GM13976 (cell line): ENCODE results near the gene CCL3.

ENCODE experiments used
- DNase-seq: peaks from one replicate; pipeline ENCODE4 v3.0.0; 2012; ENCODE audit warnings: low spot score
- in situ Hi-C: fragments of 300-500 bp; cut with MboI; formaldehyde crosslinking; loops from one replicate; pipeline ENCODE4 v1.12.0; 2022; ENCODE audit warnings: low sequenced_read_pairs, mixed read lengths, inconsistent platforms; ENCODE audit not compliant: unreplicated experiment
- TF ChIP-seq, protein P1 (sequence below): IDR thresholded peaks from 2 replicates; pipeline ENCODE4 v1.5.1; 2012; ENCODE audit warnings: borderline replicate concordance, mild to moderate bottlenecking; ENCODE audit not compliant: insufficient read depth; ENCODE audit errors: extremely low read depth, missing control alignments, control extremely low read depth

The CCL3 gene

GRCh38 chr17:36131931-36132330 lies 42.0 kb upstream of the CCL3 start:
- in situ Hi-C loops, result no loop called here
- DNase-seq, result no peak
- TF ChIP-seq, protein P1, sequence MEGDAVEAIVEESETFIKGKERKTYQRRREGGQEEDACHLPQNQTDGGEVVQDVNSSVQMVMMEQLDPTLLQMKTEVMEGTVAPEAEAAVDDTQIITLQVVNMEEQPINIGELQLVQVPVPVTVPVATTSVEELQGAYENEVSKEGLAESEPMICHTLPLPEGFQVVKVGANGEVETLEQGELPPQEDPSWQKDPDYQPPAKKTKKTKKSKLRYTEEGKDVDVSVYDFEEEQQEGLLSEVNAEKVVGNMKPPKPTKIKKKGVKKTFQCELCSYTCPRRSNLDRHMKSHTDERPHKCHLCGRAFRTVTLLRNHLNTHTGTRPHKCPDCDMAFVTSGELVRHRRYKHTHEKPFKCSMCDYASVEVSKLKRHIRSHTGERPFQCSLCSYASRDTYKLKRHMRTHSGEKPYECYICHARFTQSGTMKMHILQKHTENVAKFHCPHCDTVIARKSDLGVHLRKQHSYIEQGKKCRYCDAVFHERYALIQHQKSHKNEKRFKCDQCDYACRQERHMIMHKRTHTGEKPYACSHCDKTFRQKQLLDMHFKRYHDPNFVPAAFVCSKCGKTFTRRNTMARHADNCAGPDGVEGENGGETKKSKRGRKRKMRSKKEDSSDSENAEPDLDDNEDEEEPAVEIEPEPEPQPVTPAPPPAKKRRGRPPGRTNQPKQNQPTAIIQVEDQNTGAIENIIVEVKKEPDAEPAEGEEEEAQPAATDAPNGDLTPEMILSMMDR, result no peak

GRCh38 chr17:36131421-36131820 lies 41.5 kb upstream of the CCL3 start:
- in situ Hi-C loops, result no loop called here
- TF ChIP-seq, protein P1, result no peak
- DNase-seq, result no peak

GRCh38 chr17:36130346-36130745 lies 40.4 kb upstream of the CCL3 start:
- no peak for DNase-seq
- TF ChIP-seq, protein P1, result no peak
- in situ Hi-C loops, result no loop called here

DNA sequence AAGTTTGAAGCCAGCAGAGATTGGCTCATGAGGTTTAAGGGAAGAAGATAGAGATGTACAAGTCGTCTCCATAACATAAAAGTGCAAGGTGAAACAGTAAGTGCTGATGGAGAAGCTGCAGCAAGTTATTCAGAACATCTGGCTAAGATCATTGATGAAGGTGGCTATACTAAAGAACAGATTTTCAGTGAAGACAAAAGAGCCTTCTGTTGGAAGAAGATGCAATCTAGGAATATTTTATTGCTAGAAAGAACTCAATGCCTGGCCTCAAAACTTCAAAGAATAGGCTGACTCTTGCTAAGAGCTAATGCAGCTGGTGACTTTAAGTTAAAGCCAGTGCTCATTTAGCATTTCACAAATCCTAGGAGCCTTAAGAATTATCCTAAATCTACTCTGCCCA lies 39.7 kb upstream of the CCL3 start:
- DNase-seq, result no peak
- in situ Hi-C loops, result no loop called here
- TF ChIP-seq, protein P1, result no peak

DNA sequence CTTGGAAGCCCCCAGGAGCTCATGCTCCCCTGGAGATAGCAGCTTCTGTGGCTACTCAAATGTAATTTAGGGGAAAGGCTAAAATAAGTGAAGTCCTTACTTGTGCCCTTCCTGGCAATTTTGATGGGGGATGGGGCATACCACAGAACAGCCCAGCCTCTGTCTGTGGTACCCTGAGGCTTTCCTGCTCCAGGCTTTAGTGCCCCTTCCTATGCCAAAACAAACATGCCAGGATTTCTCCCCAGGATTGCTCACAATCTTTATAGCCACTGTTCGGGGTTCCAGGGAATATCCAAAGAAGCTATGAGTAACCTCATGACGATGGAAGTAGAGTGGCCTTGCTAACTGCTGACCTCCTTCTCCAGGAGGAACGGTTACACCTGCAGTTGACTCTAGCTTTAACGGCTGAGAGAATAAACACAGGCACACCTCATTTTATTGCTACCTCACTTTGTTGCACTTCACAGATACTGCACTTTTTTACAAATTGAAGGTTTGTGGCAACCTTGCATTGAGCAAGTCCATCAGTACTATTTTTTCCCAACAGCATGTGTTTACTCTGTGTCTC lies 38.6 kb upstream of the CCL3 start:
- DNase-seq, result no peak
- in situ Hi-C loops, result no loop called here
- TF ChIP-seq, protein P1, result no peak

DNA sequence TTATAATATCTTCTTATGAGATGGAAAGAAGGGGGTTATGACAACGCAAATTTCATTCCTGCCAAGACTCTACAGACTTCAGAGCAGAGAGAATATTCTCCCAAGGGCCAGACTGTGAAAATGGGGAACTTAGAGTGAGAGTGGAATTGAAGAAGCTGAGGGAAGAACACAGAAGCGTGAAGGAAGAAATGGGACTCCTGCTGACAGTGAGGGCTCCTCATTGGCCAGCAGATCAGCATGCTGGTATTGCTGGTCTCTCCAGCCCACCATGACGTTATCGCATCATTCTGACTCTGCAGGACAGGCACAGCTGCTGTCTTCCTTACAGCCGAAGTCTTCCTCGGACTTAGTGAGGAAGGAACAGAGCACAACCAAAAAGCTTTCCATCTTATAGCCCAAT lies 38.0 kb upstream of the CCL3 start:
- in situ Hi-C loops, result no loop called here
- TF ChIP-seq, protein P1, result no peak
- no peak for DNase-seq
